Keratinocyte (primary cell): ENCODE results near the gene PLCD1. TPM values are rescaled to one million over a fixed set of nuclear protein-coding genes. Genes with fewer than 3 reads are reported as not detected.

Source experiments
- DNase-seq: peaks from one replicate; pipeline ENCODE4 v3.0.0-alpha.2; 2011; ENCODE audit warnings: low read depth, missing footprints, low spot score
- FAIRE-seq: peaks from 2 replicates; lab custom pipeline; 2011; peaks lifted over from hg19 to GRCh38; lab: Jason Lieb, UNC
- H2AFZ ChIP-seq: 2 replicates; pipeline ENCODE4 v1.6.0; 2012; ENCODE audit warnings: low read length, control low read depth, inconsistent platforms; ENCODE audit not compliant: control insufficient read depth
- H3K27ac ChIP-seq: 2 replicates; pipeline ENCODE4 v1.5.1; 2011; ENCODE audit warnings: low read length; ENCODE audit not compliant: control insufficient read depth, insufficient read depth
- H3K27me3 ChIP-seq: 3 replicates; pipeline ENCODE4 v1.6.0; 2011; ENCODE audit warnings: low read length; ENCODE audit not compliant: control insufficient read depth, insufficient read depth; ENCODE audit errors: extremely low read depth
- H3K36me3 ChIP-seq, 2 experiments: 2 replicates in 1 of 2; 3 replicates in 1 of 2; pipeline ENCODE4 v1.5.1; 2011; ENCODE audit warnings: low read length in 2 of 2, mild to moderate bottlenecking in 1 of 2; ENCODE audit not compliant: control insufficient read depth in 2 of 2, insufficient read depth in 2 of 2; ENCODE audit errors: extremely low read depth in 1 of 2
- H3K4me1 ChIP-seq: 3 replicates; pipeline ENCODE4 v1.5.1; 2011; ENCODE audit warnings: low read length; ENCODE audit not compliant: control insufficient read depth, insufficient read depth; ENCODE audit errors: extremely low read depth
- H3K4me2 ChIP-seq: 3 replicates; pipeline ENCODE4 v1.6.0; 2011; ENCODE audit warnings: low read depth, low read length; ENCODE audit not compliant: control insufficient read depth, insufficient read depth; ENCODE audit errors: extremely low read depth
- H3K4me3 ChIP-seq, 3 experiments: fragments of 200-600 bp in 1 of 3; sonication (generic) in 1 of 3; 2 replicates in 2 of 3; 3 replicates in 1 of 3; pipeline ENCODE4 v1.5.1; 2011 to 2016; ENCODE audit warnings: low read length in 3 of 3, mild to moderate bottlenecking in 3 of 3, control low read depth in 2 of 3, inconsistent platforms in 1 of 3, low read depth in 1 of 3, mixed read lengths in 1 of 3, mixed run types in 1 of 3, moderate library complexity in 1 of 3; ENCODE audit not compliant: control insufficient read depth in 2 of 3, insufficient read depth in 2 of 3; ENCODE audit errors: extremely low read depth in 1 of 3
- H3K79me2 ChIP-seq: 2 replicates; pipeline ENCODE4 v1.6.0; 2012; ENCODE audit warnings: low read length; ENCODE audit not compliant: control insufficient read depth, insufficient read depth
- H3K9ac ChIP-seq: 3 replicates; pipeline ENCODE4 v1.6.0; 2011; ENCODE audit warnings: low read length; ENCODE audit not compliant: control insufficient read depth, insufficient read depth; ENCODE audit errors: extremely low read depth
- H3K9me1 ChIP-seq: 3 replicates; pipeline ENCODE4 v1.6.0; 2011; ENCODE audit warnings: low read length; ENCODE audit not compliant: control insufficient read depth, insufficient read depth; ENCODE audit errors: extremely low read depth
- H3K9me3 ChIP-seq: 2 replicates; pipeline ENCODE4 v1.5.1; 2012; ENCODE audit warnings: low read depth, low read length; ENCODE audit not compliant: control insufficient read depth
- H4K20me1 ChIP-seq: 3 replicates; pipeline ENCODE4 v1.6.0; 2011; ENCODE audit warnings: low read length; ENCODE audit not compliant: control insufficient read depth, insufficient read depth; ENCODE audit errors: extremely low read depth
- EZH2 ChIP-seq: IDR thresholded peaks from one replicate; pipeline ENCODE4 v1.6.1; 2012; ENCODE audit warnings: inconsistent platforms, mild to moderate bottlenecking, low read length, moderate library complexity
- dilution Hi-C: fragments of 300-500 bp; cut with MboI; formaldehyde crosslinking; loops from one replicate; pipeline ENCODE4 v1.7.0; 2020; ENCODE audit warnings: low sequenced_read_pairs; ENCODE audit not compliant: extremely low pct_ligation_motif_present
- polyA plus RNA-seq, 5 experiments: library from polyadenylated mRNA; depleted of rRNA in 3 of 5; stranded (reverse) in 3 of 5; stranded (forward) in 1 of 5; unstranded in 1 of 5; fragments of >200 nt; gene quantifications; 1 replicate in 1 of 5; 2 replicates in 3 of 5; 3 replicates in 1 of 5; pipeline versions ENCODE4 v1.2.1 to v1.2.3, GENCODE V29; 2011 to 2012; ENCODE audit warnings: missing spikeins in 2 of 5, low read depth in 1 of 5, low replicate concordance in 1 of 5
- TF ChIP-seq, protein P1 (sequence below), 3 experiments: IDR thresholded peaks in 1 of 3; conservative IDR thresholded peaks in 1 of 3; optimal IDR thresholded peaks in 1 of 3; 2 replicates in 2 of 3; 3 replicates in 1 of 3; pipeline versions ENCODE3 to v1.5.1; 2011; ENCODE audit warnings: low read length in 3 of 3, mild to moderate bottlenecking in 3 of 3, moderate library complexity in 2 of 3, control low read depth in 1 of 3, inconsistent platforms in 1 of 3; ENCODE audit not compliant: insufficient read depth in 2 of 3; ENCODE audit errors: extremely low read depth in 1 of 3

The PLCD1 gene
- polyA plus RNA-seq, 1 donor (not counting 4 experiments of a cell fraction or from before 2014, with no cell fraction given) = 26.0 TPM

DNA sequence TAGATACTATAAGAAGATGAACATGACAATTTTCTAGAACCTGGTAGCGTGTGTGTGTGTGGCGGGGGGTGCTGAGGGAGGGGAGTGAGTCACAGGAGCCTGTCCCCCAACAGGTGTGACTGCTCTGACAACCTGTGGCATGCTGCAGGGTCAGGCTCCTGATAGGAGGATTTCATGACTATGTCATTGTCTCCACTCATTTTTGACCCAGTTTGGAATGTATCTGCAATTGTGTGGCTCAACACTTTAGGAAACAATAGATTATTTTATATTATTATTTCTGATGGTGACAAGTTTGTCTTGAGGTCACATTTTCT is 48.1 kb downstream of the PLCD1 start:
- DNase-seq = no peak
- dilution Hi-C loops = no loop called here
- Histone ChIP-seq H3K27ac (no peak overlapping the region), H3K9me1 (no peaks in the 10 kb centered on the region), H3K9me3 (no peaks in the 10 kb centered on the region), H3K4me3 (no peak overlapping the region), H3K36me3 (peaks cover 3 to 21% of the 10 kb centered on the region in 2 experiments), H3K4me1 (peaks cover 9% of the 10 kb centered on the region), H3K27me3 (no peaks in the 10 kb centered on the region), H3K79me2 (no peaks in the 10 kb centered on the region), H3K9ac (no peak overlapping the region), H2AFZ (no peak overlapping the region), H3K4me2 (no peak overlapping the region), H4K20me1 (no peaks in the 10 kb centered on the region)
- no peak for TF ChIP-seq EZH2
- TF ChIP-seq, protein P1, sequence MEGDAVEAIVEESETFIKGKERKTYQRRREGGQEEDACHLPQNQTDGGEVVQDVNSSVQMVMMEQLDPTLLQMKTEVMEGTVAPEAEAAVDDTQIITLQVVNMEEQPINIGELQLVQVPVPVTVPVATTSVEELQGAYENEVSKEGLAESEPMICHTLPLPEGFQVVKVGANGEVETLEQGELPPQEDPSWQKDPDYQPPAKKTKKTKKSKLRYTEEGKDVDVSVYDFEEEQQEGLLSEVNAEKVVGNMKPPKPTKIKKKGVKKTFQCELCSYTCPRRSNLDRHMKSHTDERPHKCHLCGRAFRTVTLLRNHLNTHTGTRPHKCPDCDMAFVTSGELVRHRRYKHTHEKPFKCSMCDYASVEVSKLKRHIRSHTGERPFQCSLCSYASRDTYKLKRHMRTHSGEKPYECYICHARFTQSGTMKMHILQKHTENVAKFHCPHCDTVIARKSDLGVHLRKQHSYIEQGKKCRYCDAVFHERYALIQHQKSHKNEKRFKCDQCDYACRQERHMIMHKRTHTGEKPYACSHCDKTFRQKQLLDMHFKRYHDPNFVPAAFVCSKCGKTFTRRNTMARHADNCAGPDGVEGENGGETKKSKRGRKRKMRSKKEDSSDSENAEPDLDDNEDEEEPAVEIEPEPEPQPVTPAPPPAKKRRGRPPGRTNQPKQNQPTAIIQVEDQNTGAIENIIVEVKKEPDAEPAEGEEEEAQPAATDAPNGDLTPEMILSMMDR (optimal IDR thresholded peaks at IDR 0.05 in 1 of 3, IDR thresholded peaks at IDR 0.05 in 1 of 3, conservative IDR thresholded peaks at IDR 0.05 in 1 of 3; ENCODE audit: extremely low read depth in 1 of 3, insufficient read depth in 2 of 3, low read length in 3 of 3) = no peak
- FAIRE-seq = no peak

DNA sequence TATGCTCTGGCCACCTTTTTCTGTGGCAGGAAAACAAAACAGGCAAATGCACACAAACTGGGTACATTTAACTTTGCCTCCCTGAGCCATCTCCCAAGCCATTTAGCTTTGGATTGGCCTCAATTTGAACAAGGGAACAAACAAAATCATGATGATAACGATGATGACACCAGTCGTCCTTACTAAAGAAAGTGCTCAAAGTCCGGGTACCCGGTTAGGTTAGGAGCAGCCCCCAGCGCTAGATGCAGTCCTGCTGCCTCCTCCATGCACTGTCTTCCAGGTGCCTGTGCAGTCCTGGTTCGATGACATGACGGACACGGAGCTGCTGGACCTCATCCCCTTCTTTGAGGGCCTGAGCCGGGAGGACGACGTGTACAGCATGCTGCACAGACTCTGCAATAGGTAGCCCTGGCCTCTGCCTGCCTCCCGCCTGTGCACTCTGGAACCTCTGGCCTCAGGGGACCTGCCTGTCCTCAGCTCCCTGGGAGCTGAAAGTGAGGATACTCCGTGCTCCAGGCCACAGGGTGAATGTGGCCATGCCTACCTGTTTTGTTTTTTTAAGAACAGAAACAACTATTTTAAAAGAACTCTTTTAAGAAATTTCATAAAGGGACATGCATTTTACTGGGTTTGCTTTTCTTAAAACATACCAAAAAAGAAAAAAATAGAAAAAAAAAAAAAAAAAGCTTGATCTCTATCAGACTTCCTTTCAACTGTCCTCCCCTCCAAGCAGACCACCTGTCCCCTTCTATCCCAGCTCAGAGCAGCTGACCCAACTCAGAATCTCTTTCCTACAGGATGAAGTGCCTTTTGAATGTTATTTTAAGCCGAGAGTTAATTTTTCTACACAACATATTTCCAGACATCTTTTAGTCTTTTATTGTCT is 48.7 kb downstream of the PLCD1 start:
- Histone ChIP-seq H4K20me1 (no peaks in the 10 kb centered on the region), H3K4me3 (no peak overlapping the region), H3K9me3 (no peaks in the 10 kb centered on the region), H3K79me2 (no peaks in the 10 kb centered on the region), H3K9me1 (no peaks in the 10 kb centered on the region), H3K27ac (no peak overlapping the region), H3K36me3 (peaks cover 5 to 26% of the 10 kb centered on the region in 2 experiments), H3K27me3 (no peaks in the 10 kb centered on the region), H2AFZ (no peak overlapping the region), H3K9ac (no peak overlapping the region), H3K4me1 (peaks cover 9% of the 10 kb centered on the region), H3K4me2 (no peak overlapping the region)
- TF ChIP-seq, protein P1 (optimal IDR thresholded peaks at IDR 0.05 in 1 of 3, IDR thresholded peaks at IDR 0.05 in 1 of 3, conservative IDR thresholded peaks at IDR 0.05 in 1 of 3; ENCODE audit: extremely low read depth in 1 of 3, insufficient read depth in 2 of 3, low read length in 3 of 3) = no peak
- TF ChIP-seq EZH2 = no peak
- FAIRE-seq = no peak
- dilution Hi-C loops = no loop called here
- DNase-seq = no peak
